Activated T-helper 1 cell treated with Interleukin-2 at 50 U/mL for 16 hours (primary cell): ENCODE data around the gene CYB5R4.
"Not testable (repeated sequence)": the region's sequence is repeated elsewhere in the genome, so short reads cannot be mapped to it uniquely, and the experiment has no call there.

Experiments used
- DNase-seq: peaks from one replicate; pipeline ENCODE4 v3.0.0-alpha.2; 2020; ENCODE audit warnings: low read depth

Gene CYB5R4

DNA sequence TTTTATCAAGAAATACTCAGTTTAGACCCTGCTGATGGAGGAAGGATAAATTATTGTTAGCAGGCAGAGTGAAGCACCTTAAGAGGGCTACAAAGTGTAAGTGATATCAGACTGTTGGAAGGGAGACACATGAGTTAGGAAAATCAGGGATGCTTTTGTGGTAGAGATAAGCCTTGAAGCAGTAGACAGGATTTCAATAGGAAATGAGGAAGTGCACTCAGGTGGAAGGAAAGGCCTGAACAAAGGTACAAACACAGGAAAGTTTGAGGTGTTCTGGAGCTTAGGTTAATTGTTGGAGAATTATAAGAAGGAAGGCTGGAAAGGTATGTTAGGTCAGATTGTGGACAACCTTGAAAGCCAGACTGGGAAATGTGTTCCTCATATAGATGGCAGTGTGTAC is 7.6 kb downstream of the CYB5R4 start:
- DNase-seq, result no peak

DNA sequence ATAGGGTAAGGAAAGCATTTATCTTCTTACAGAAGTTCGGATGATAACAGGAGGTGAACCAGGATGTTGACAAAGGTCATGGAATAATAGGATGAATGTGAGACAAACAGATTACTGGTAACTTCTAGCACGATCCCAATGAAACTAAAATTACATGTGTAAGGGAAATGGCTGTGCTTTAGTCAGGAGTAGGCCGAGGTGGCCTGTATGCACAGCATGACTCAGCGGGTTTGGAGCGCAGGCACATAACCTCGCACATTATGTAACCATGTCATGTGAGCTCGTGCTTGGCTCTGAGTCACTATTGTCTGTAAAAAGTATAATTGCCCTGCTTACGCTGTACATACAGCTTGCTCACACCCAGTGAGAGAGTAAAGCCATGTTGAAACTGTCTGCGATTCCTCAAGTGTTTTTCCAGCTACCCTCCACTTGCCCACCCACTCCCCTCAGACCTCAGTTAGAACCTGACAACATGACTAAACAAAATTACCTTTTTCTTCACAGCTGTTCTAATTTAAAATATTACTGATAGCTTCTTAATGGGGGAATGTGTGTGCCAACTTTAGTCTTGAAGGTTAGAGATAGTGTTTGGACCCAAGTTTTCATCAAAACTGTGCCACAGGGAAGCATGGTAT is 8.2 kb downstream of the CYB5R4 start:
- DNase-seq, result no peak

DNA sequence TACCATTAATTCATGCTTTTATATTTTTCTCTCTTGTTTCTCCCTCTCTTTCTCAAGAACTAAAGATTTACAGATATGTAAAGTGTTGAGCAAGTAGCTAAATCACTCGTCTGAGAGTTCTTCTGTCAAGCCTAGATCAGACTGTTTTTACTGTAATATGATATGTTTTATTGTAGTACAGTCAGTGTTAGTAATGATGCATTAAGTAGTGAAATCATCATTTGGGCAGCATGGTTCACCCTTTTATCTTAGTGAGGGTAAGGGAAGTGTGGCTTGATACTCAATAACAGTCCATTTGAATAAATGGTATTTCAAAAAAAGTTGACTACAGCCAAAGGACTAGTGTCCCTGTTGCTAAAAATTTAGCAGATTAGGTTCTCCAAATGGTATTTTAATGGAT is 9.2 kb downstream of the CYB5R4 start:
- DNase-seq, result no peak

DNA sequence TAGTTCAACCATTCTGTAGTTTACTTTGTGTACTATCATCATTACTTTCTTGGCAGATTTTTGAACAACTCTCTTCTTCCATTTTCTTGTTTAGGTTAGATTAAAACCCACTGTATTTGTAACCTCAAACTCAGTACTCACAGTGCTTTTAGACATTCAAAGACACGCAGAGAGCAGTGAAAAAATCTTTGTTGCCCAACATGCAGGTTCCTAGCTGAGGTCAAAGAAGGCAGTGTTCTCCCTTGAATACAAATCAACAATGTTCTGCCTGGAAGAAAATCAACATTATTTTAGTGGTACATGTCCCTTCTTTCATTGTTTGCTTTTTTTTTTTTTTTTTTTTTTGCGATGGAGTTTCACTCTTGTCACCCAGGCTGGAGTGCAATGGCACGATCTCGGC is 11.2 kb downstream of the CYB5R4 start:
- no peak for DNase-seq

DNA sequence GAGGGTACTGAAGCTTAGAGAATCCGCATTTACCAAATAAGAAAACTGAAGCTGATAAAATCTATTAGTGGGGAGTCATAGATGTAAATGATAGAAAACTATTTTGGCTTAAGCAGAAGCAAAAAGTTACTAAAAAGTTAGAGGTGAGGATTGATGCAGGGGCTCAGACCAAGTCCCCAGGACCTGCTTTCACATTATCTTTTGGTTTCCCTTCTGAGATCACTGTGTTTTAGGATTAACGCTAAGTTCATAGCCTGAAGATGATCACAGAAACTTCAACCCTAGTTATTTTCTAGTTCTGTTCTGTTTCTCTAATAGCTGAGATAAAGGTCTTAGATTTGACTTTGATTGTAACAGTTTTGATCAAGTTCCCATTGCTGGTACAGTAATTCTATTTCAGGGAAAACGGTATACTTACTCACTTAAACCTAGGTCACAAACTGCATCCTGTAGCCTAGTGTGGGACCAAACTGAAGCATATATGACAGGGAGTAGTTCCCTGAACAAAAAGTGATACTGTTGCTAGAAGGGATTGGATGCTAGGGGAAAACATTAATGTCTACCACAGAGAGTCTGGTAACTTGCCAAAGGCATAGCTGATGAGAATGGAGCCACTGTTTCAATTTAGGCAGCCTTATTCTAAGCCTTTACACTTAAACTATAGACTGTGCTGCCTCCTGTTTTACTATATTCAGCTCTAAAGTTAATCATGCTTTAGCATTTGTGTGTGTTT is 13.1 kb downstream of the CYB5R4 start:
- no peak for DNase-seq

DNA sequence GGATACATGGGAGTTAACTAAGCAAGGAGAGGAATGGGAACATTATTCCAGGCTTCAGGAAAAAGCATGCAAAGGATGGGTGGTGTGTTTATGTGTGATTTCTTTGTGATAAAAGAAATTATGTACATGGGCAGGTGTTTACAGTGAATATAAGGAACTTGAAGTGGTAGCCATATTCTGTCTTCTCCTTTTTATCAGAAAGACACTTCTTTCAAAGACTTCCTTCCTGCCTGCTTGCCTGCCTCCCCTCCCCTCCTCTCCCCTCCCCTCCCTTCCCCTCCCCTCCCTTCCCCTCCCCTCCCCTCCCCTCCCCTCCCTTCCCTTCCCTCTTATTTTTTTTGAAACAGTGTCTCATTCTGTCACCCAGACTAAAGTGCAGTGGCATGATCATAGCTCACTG is 14.4 kb downstream of the CYB5R4 start:
- DNase-seq, result no peak

DNA sequence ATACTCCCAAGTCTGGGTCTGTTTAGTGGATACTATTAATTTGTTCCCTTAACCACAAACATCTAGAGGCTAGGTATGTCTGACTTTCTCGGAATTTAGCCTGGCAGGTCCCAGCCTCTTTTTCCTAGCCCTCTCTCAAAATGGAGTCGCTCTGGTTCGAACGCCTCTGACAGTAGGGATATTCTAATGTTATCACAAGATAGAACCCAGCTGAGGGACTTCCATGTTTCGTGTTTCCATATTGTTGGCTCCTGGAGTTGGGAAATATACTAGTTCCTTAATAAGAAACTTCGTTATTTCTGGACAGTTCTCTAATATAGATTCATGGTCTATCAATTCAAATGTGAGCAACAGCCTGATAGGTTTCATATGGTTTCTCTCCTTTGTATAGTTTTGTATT is 16.4 kb downstream of the CYB5R4 start:
- no peak for DNase-seq

DNA sequence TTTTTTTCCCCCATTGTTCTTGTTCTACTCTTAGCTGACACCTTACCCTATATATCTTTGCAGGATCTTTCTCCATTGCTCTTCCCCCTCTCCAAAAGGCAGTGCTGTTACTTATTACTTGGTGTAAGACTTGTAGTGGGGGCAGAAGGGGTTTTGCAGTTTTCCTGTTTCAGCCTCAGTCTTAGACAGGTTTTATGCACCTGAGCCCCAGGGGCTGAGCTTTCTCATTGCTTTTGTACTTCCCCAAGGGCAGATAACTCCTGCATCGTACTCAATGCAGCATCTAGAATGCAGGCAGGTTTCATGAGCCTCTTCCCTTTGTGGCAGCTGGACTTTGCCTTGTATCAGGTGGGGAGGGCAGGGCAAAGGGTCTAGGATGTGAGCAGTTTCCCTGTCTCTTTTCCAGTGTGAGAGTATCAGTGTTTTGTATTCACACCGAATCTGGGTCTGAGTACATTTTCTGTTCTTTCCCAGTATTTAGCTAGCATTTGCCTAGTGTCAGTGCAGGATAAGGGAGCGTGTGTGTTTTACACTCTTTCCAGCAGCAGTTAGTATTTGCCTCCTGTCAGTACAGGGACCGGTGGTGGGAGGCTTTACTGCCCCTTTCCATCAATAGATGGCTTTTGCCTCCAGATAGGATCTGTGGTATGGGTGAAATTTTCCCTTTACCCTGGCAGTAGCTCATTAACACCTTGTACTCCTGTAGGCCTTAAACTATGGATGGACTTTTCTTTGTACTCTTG is 19.6 kb downstream of the CYB5R4 start:
- no peak for DNase-seq

DNA sequence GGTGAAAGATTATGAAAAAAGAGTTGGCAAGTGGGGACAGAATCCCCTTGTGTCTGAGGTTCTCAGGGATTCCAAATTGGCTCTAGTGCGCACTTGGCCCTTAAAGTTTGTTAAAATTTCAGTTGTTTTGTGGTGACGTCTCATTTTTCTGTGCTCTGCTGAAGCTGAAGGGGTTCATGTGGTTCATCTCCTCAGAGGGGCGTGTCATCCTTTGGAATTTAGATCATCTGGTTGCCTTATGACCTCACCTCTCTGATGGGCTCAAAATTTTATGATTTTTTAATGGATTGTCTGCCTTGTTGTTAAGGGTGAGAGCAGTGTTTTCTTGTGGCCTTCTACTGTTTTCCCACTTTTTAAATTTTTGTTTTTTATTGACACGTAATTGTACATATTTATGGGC is 20.3 kb downstream of the CYB5R4 start:
- DNase-seq, result no peak

DNA sequence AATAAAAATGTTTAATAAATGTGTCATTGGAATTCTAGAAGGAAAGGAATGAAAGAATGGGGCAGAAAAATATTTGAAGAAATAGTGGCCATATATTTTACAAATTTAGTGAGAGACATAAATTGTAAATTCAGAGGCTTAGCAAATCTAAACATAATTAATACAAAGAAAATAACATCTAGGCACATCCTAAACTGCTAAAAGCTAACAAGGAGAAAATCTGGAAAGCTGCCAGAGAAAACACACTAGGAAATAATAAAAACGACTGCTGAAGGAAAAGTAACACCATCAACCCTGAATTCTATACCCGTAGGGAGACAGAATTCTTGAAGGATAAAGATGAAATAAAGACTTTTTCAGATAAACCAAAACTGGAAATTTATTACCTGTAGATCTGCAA is 23.8 kb downstream of the CYB5R4 start:
- DNase-seq, result no peak

DNA sequence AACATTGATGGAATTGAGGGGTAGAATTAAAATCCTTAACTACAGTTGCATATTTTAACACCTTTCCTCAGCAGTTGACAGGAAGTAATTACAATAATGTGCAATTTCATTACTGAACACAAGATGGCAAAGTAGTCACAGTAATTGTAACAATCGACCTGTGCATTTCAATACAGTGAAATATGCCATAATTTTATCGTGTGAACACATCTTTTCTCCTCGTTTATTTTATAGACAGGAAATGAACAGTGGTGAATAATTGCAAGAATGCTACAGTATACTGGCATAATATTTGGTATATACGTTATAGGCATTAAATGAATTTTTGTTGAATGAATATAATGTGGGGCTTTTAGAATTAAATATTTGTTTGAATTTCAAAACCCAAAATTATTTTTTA is 25.0 kb downstream of the CYB5R4 start:
- no peak for DNase-seq

DNA sequence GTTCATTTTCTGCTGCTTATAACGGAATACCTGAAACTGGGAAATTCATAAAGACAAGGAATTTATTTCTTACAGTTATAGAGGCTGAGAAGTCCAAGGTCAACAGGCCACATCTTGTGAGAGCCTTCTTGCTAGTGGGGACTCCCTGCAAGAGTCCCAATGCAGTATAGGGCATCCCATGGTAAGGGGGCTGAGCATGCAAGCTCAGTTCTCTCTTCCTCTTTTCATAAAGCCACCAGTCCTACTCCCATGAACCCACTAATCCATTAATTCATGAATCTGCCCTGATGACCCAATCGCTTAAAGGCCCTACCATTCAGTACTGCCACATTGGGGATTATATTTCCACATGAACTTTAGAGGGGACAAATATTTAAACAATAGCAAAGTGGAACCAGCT is 26.5 kb downstream of the CYB5R4 start:
- DNase-seq, result no peak

DNA sequence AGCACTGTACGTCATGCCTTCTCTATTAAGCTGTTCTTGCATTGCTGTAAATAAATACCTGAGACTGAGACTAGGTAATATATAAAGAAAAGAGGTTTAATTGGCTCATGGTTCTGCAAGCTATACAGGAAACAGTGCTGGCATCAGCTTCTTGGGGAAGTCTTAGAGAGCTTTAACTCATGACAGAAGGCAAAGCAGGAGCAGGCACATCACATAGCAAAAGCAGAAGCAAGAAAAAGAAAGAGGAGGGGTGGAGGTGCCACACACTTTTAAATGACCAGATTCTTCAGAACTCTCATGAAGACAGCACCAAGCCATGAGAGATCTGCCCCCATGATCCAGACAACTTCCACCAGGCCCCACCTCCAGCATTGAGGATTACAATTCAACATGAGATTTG is 30.1 kb downstream of the CYB5R4 start:
- no peak for DNase-seq

DNA sequence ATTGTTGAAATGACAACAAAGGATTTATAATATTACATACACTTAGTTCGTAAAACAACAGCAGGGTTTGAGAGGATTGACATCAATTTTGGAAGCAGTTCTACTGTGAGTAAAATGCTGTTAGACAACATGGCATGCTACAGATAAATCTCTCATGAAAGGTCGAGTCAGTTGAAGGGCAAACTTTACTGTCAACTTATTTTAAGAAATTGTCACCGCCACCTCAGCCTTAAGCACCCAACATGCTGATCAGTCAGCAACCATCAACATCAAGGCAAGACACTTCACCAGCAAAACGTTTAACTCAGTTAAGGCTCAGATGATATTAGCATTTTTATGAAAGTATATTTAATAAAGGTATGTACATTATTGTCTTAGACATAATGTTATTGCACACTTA is 31.0 kb downstream of the CYB5R4 start:
- DNase-seq, result no peak

DNA sequence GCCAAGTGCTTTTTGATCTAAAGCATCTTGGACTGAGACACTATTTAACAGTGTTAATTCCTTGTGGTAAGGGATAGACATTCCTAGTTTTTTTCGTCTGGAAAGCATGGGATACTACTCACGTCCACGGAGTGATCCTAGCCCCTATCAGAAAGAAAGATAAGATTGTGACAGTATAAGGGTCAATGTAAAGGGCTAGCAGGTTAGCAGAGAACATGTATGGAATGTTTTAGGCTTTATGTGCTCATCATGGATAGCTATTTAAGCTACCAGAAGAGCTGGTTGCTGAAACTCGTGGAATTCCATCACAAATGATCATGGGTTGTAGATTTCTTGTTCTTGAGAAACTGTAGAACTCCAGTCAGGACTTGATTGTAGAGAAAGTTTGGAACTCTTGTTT is 32.1 kb downstream of the CYB5R4 start:
- DNase-seq, result no peak

DNA sequence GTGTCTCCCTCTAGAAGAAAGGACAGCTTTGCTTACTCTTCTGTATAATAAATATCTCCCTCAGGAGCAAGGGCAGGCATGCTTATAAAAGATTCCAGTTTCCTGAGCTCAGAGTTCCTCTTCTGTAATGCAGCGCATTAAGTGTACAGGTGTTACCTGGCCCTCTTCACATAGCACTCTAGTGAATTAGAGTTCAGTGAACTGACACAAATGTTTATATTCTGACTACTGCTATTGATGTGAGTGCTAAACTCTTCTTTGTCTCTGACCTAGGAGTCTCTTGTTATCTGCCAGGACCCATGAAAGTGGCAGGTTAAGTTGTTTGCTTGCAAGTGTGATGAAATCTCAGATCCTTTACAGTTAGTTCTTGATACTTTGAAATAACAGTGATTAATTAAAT is 33.5 kb downstream of the CYB5R4 start:
- DNase-seq, result no peak

DNA sequence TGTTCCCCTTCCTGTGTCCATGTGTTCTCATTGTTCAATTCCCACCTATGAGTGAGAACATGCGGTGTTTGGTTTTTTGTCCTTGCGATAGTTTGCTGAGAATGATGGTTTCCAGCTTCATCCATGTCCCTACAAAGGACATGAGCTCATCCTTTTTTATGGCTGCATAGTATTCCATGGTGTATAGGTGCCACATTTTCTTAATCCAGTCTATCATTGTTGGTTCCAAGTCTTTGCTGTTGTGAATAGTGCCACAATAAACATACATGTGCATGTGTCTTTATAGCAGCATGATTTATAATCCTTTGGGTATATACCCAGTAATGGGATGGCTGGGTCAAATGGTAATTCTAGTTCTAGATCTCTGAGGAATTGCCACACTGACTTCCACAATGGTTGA is 37.6 kb downstream of the CYB5R4 start:
- DNase-seq, result not testable (repeated sequence)

DNA sequence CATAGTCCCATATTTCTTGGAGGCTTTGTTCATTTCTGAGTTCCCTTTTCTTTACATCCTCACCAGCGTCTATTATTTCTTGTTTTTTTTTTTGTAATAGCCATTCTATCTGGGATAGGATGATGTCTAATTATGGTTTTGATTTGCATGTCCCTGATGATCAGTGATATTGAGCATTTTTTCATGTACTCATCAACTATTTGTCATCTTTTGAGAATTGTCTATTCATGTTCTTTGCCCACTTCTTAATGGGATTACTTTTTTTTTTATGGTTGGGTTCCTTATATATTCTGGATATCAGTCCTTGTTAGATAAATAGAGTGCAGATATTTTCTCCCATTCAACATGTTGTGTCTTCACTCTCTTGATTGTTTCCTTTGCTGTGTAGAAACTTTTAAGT is 42.1 kb downstream of the CYB5R4 start:
- DNase-seq, result no peak

DNA sequence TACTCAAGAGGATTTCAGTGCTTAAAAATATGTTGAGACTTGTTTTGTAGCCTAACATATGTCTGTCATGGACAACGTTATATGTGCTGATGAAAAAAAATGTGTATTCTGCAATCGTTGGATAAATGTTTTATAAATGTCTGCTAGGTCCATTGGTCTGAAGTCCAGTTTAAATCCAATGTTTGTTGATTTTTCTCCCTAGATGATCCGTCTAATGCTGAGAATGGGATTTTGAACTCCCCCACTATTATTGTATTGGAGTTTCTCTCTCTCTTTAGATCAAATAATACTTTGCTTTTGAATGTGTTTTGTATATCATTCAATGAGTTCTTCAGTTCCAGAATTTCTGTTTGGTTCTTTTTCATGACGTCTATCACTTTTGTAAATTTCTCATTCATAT is 44.9 kb downstream of the CYB5R4 start:
- no peak for DNase-seq

DNA sequence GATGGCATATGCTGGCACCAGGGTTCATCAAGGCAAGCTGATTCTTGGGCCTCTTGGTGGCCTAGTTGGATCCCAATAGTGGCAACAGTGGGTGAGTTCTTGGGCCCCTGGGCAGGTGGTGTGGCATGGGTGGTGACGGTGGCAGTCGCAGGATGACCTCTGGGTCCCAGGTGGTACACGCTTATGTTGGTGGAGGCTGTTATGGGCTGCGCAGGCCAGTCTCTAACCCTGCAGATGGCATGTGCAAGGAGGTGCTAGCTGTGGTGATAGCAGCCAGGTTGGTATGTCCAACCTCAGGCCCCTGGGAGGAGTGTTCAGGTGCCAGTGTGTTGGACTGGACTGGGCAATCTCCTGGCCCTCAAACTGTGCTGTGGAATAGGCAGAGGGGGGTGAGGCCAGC is 46.2 kb downstream of the CYB5R4 start:
- no peak for DNase-seq

DNA sequence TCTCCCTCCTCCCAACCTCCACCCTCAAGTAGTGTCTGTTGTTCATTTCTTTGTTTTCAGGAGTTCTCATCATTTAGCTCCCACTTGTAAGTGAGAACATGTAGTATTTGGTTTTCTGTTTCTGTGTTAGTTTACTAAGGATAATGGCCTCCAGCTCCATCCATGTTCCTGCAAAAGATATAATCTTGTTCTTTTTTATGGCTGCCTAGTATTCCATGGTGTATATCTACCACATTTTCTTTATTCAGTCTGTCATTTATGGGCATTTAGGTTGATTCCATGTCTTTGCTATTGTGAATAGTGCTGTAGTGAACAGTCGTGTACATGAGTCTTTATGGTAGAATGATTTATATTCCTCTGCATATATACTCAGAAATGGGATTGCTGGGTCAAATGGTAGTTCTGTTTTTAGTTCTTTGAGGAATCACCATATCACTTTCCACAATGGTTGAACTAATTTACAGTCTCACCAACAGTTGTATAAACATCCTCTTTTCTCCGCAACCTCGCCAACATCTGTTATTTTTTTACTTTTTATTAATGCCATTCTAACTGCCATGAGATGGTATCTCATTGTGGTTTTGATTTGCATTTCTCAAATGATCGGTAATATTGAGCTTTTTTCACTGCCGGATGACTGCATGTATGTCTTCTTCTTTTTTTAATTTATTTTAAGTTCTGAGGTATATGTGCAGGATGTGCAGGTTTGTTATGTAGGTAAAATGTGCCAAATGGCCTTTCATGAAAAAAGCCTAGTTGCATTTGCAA is 48.3 kb downstream of the CYB5R4 start:
- not testable (repeated sequence) for DNase-seq

DNA sequence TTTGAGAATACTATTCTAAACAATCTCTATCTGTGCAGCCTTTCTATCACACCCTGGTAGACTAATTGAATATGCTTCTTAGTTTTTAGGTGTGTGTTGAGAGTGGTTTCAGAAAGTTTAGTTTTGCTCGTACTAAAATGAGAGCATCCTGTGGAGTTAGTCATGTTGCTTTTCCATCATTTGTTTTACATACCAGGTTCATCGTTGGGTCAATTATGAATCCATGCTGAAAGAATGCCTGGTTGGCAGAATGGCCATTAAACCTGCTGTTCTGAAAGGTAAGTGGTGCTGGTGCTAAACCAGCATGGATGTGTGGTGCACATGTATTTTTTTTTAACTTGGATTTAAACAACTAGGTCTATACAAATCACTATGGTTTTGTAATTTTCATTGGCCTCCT is 49.3 kb downstream of the CYB5R4 start:
- DNase-seq, result no peak

DNA sequence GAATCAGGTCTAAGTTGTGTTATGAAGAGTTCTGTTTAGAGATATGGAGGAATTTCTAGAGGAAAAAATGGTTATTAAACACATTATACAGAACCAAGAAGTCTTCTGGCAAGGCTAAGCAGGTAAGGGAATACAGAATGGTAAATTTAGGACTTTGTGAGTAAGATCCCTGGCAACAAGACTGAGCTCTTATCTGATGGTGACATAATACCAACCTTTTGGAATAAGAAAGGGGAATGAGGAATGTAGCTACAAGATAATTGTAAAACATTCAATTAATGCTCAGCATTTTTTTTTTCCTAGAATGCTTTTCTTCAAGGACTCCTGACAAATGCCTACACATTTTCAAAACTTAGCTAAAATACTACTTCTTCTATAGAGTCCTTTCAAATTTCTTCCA is 51.8 kb downstream of the CYB5R4 start:
- DNase-seq, result no peak
